Smooth muscle cell of the brain vasculature (primary cell): Measurements from ENCODE around the gene CGB8.

Experiments
- DNase-seq: peaks from one replicate; pipeline ENCODE4 v3.0.0-alpha.2; 2012; ENCODE audit warnings: low read depth, low spot score

The CGB8 gene

GRCh38 chr19:49006905-49007304, 42.0 kb downstream of the CGB8 start:
- DNase-seq: no peak

- no peak for DNase-seq
Observed at GRCh38 chr19:49004964-49005614, 43.8 kb downstream of the CGB8 start.

- DNase-seq: no peak
Observed at GRCh38 chr19:49004133-49004532, 44.8 kb downstream of the CGB8 start.

- peak; percentile 57 for DNase-seq
Observed at GRCh38 chr19:48999481-49000325, 49.2 kb downstream of the CGB8 start.

- no peak for DNase-seq
Observed at GRCh38 chr19:48997972-48998371, 50.9 kb downstream of the CGB8 start.
